Measurements from ENCODE around the gene KCNJ9. TPM values are rescaled to one million over a fixed set of nuclear protein-coding genes. Genes with fewer than 3 reads are reported as not detected.

KCNJ9 gene
- total and polyA plus RNA-seq, 5 donors from 2014 or later = 0.05 to 0.25 TPM; not detected in 3

GRCh38 chr1:160069460-160070231 is 11.7 kb upstream of the KCNJ9 start, which contains the start of gene KCNJ10:
Gene KCNJ10 (minus strand): TSS chr1:160070160. CDS start chr1:160042532, 27,628 bp downstream.
- no peak for ATAC-seq (ENCODE audit: low read depth in 2 of 2)
- peak within 1 kb of the TSS in 2 of 3 donors; percentile 43 to 57 for H3K27ac Mint-ChIP-seq
- H3K36me3 Mint-ChIP-seq = no peaks in the 10 kb centered on the region
- peaks cover 66% of the 10 kb centered on the region for H3K27me3 Mint-ChIP-seq
- no peaks in the 10 kb centered on the region for H3K36me3 ChIP-seq (ENCODE audit: control insufficient read depth, insufficient read depth, low read length)
- peaks cover 0 to 14% (median 7%) of the 10 kb centered on the region in 4 donors for H3K4me1 Mint-ChIP-seq
- H3K27ac ChIP-seq (ENCODE audit: insufficient read depth, low read length, poor library complexity, severe bottlenecking) = no peak within 1 kb of the TSS
- peak within 1 kb of the TSS; percentile 81 to 93 (median 90) for H3K4me3 Mint-ChIP-seq
- peak within 1 kb of the TSS; percentile 42 for H3K4me3 ChIP-seq (ENCODE audit: low read depth, low read length)
- peaks cover 14% of the 10 kb centered on the region for H3K4me1 ChIP-seq (ENCODE audit: control insufficient read depth, insufficient read depth, low read length, poor library complexity, severe bottlenecking)
- no peaks in the 10 kb centered on the region for H3K9me3 Mint-ChIP-seq
- peaks cover 17% of the 10 kb centered on the region for H3K27me3 ChIP-seq (ENCODE audit: control insufficient read depth, insufficient read depth, low read length)
- no peaks in the 10 kb centered on the region for H3K9me3 ChIP-seq (ENCODE audit: control insufficient read depth in 2 of 2, low read length in 2 of 2)
- no peak for DNase-seq

GRCh38 chr1:160070243-160071163 is 10.8 kb upstream of the KCNJ9 start:
- Mint-ChIP-seq H3K4me1 (peaks cover 0 to 14% (median 7%) of the 10 kb centered on the region in 4 donors), H3K36me3 (no peaks in the 10 kb centered on the region), H3K27me3 (peaks cover 62% of the 10 kb centered on the region), H3K27ac (peak overlapping the region in 2 of 3 donors; percentile 43 to 57), H3K9me3 (peaks cover 0 to under 1% (median 0%) of the 10 kb centered on the region in 7 donors), H3K4me3 (peak overlapping the region; percentile 81 to 93 (median 89))
- peaks cover 14% of the 10 kb centered on the region for H3K4me1 ChIP-seq (ENCODE audit: control insufficient read depth, insufficient read depth, low read length, poor library complexity, severe bottlenecking)
- no peaks in the 10 kb centered on the region for H3K36me3 ChIP-seq (ENCODE audit: control insufficient read depth, insufficient read depth, low read length)
- H3K4me3 ChIP-seq (ENCODE audit: low read depth, low read length) = peak overlapping the region; percentile 42
- H3K27me3 ChIP-seq (ENCODE audit: control insufficient read depth, insufficient read depth, low read length) = peaks cover 17% of the 10 kb centered on the region
- no peak overlapping the region for H3K27ac ChIP-seq (ENCODE audit: insufficient read depth, low read length, poor library complexity, severe bottlenecking)
- peak; percentile 46 to 66 (median 59) for DNase-seq
- peak; percentile 77 to 85 for ATAC-seq (ENCODE audit: low read depth in 2 of 2)
- no peaks in the 10 kb centered on the region for H3K9me3 ChIP-seq (ENCODE audit: control insufficient read depth in 2 of 2, low read length in 2 of 2)

GRCh38 chr1:160071289-160071688 is 10.0 kb upstream of the KCNJ9 start:
- no peak for DNase-seq
- Histone ChIP-seq H3K27ac (ENCODE audit: insufficient read depth, low read length, poor library complexity, severe bottlenecking) (no peak overlapping the region), H3K36me3 (ENCODE audit: control insufficient read depth, insufficient read depth, low read length) (no peaks in the 10 kb centered on the region), H3K4me1 (ENCODE audit: control insufficient read depth, insufficient read depth, low read length, poor library complexity, severe bottlenecking) (peaks cover 14% of the 10 kb centered on the region), H3K4me3 (ENCODE audit: low read depth, low read length) (no peak overlapping the region), H3K9me3 (ENCODE audit: control insufficient read depth in 2 of 2, low read length in 2 of 2) (no peaks in the 10 kb centered on the region), H3K27me3 (ENCODE audit: control insufficient read depth, insufficient read depth, low read length) (peaks cover 19% of the 10 kb centered on the region)
- Mint-ChIP-seq H3K27ac (no peak overlapping the region), H3K27me3 (peaks cover 60% of the 10 kb centered on the region), H3K9me3 (peaks cover 0 to 2% (median 0%) of the 10 kb centered on the region in 7 donors), H3K4me3 (no peak overlapping the region), H3K36me3 (no peaks in the 10 kb centered on the region), H3K4me1 (peaks cover 0 to 14% (median 7%) of the 10 kb centered on the region in 4 donors)
- ATAC-seq (ENCODE audit: low read depth in 2 of 2) = no peak

- Histone ChIP-seq H3K27ac (ENCODE audit: insufficient read depth, low read length, poor library complexity, severe bottlenecking) (no peak overlapping the region), H3K4me1 (ENCODE audit: control insufficient read depth, insufficient read depth, low read length, poor library complexity, severe bottlenecking) (peaks cover 12% of the 10 kb centered on the region), H3K27me3 (ENCODE audit: control insufficient read depth, insufficient read depth, low read length) (peaks cover 33% of the 10 kb centered on the region), H3K4me3 (ENCODE audit: low read depth, low read length) (no peak overlapping the region), H3K36me3 (ENCODE audit: control insufficient read depth, insufficient read depth, low read length) (no peaks in the 10 kb centered on the region), H3K9me3 (ENCODE audit: control insufficient read depth in 2 of 2, low read length in 2 of 2) (no peaks in the 10 kb centered on the region)
- peaks cover 59% of the 10 kb centered on the region for H3K27me3 Mint-ChIP-seq
- no peak for DNase-seq
- H3K36me3 Mint-ChIP-seq = no peaks in the 10 kb centered on the region
- ATAC-seq (ENCODE audit: low read depth in 2 of 2) = no peak
- no peak overlapping the region for H3K27ac Mint-ChIP-seq
- no peak overlapping the region for H3K4me3 Mint-ChIP-seq
- H3K4me1 Mint-ChIP-seq = peaks cover 0 to 9% (median 7%) of the 10 kb centered on the region in 4 donors
- H3K9me3 Mint-ChIP-seq = peaks cover 0 to 4% (median 0%) of the 10 kb centered on the region in 7 donors
Observed at GRCh38 chr1:160074865-160075264, 6.5 kb upstream of the KCNJ9 start.

GRCh38 chr1:160075836-160076235 is 5.5 kb upstream of the KCNJ9 start:
- DNase-seq (no peak), ATAC-seq (ENCODE audit: low read depth in 2 of 2) (no peak)
- Mint-ChIP-seq H3K4me1 (peaks cover 0 to 2% (median under 1%) of the 10 kb centered on the region in 4 donors), H3K36me3 (no peaks in the 10 kb centered on the region), H3K9me3 (peaks cover 0 to 4% (median 0%) of the 10 kb centered on the region in 7 donors), H3K27ac (no peak overlapping the region), H3K27me3 (peaks cover 61% of the 10 kb centered on the region), H3K4me3 (no peak overlapping the region)
- Histone ChIP-seq H3K4me3 (ENCODE audit: low read depth, low read length) (no peak overlapping the region), H3K9me3 (ENCODE audit: control insufficient read depth in 2 of 2, low read length in 2 of 2) (no peaks in the 10 kb centered on the region), H3K27ac (ENCODE audit: insufficient read depth, low read length, poor library complexity, severe bottlenecking) (no peak overlapping the region), H3K27me3 (ENCODE audit: control insufficient read depth, insufficient read depth, low read length) (peaks cover 43% of the 10 kb centered on the region), H3K4me1 (ENCODE audit: control insufficient read depth, insufficient read depth, low read length, poor library complexity, severe bottlenecking) (peaks cover 3% of the 10 kb centered on the region), H3K36me3 (ENCODE audit: control insufficient read depth, insufficient read depth, low read length) (no peaks in the 10 kb centered on the region)

- no peak for ATAC-seq (ENCODE audit: low read depth in 2 of 2)
- Histone ChIP-seq H3K9me3 (ENCODE audit: control insufficient read depth in 2 of 2, low read length in 2 of 2) (no peaks in the 10 kb centered on the region), H3K4me3 (ENCODE audit: low read depth, low read length) (no peak overlapping the region), H3K4me1 (ENCODE audit: control insufficient read depth, insufficient read depth, low read length, poor library complexity, severe bottlenecking) (no peaks in the 10 kb centered on the region), H3K36me3 (ENCODE audit: control insufficient read depth, insufficient read depth, low read length) (no peaks in the 10 kb centered on the region), H3K27me3 (ENCODE audit: control insufficient read depth, insufficient read depth, low read length) (peaks cover 42% of the 10 kb centered on the region), H3K27ac (ENCODE audit: insufficient read depth, low read length, poor library complexity, severe bottlenecking) (no peak overlapping the region)
- H3K36me3 Mint-ChIP-seq = no peaks in the 10 kb centered on the region
- peaks cover 62% of the 10 kb centered on the region for H3K27me3 Mint-ChIP-seq
- DNase-seq = no peak
- H3K4me1 Mint-ChIP-seq = peaks cover 0 to 2% (median under 1%) of the 10 kb centered on the region in 4 donors
- H3K4me3 Mint-ChIP-seq = no peak overlapping the region
- no peak overlapping the region for H3K27ac Mint-ChIP-seq
- peaks cover 0 to 4% (median 0%) of the 10 kb centered on the region in 7 donors for H3K9me3 Mint-ChIP-seq
Observed at GRCh38 chr1:160076295-160076694, 5.0 kb upstream of the KCNJ9 start.

- peaks cover 65% of the 10 kb centered on the region for H3K27me3 Mint-ChIP-seq
- Histone ChIP-seq H3K27ac (ENCODE audit: insufficient read depth, low read length, poor library complexity, severe bottlenecking) (no peak overlapping the region), H3K4me3 (ENCODE audit: low read depth, low read length) (no peak overlapping the region), H3K36me3 (ENCODE audit: control insufficient read depth, insufficient read depth, low read length) (no peaks in the 10 kb centered on the region), H3K27me3 (ENCODE audit: control insufficient read depth, insufficient read depth, low read length) (peaks cover 41% of the 10 kb centered on the region), H3K4me1 (ENCODE audit: control insufficient read depth, insufficient read depth, low read length, poor library complexity, severe bottlenecking) (no peaks in the 10 kb centered on the region), H3K9me3 (ENCODE audit: control insufficient read depth in 2 of 2, low read length in 2 of 2) (no peaks in the 10 kb centered on the region)
- H3K27ac Mint-ChIP-seq = peak overlapping the region in 1 of 3 donors; percentile 64
- H3K4me3 Mint-ChIP-seq = no peak overlapping the region
- DNase-seq (no peak), ATAC-seq (ENCODE audit: low read depth in 2 of 2) (no peak)
- peaks cover 0 to 2% (median under 1%) of the 10 kb centered on the region in 4 donors for H3K4me1 Mint-ChIP-seq
- no peaks in the 10 kb centered on the region for H3K36me3 Mint-ChIP-seq
- H3K9me3 Mint-ChIP-seq = peaks cover 0 to 4% (median 0%) of the 10 kb centered on the region in 7 donors
Observed at GRCh38 chr1:160077486-160077885, 3.9 kb upstream of the KCNJ9 start.

All from CD4-positive, CD25-positive, alpha-beta regulatory T cell (primary cell).